Vagina (tissue), 2 donors: ENCODE measurements around the gene OXCT1.

Experiments
- POLR2AphosphoS5 ChIP-seq, 2 donors: sonication (generic); formaldehyde crosslinking; IDR thresholded peaks; one replicate each; pipeline ENCODE4 v1.9.0; 2017; ENCODE audit warnings: antibody characterized with exemption in 2 of 2, mild to moderate bottlenecking in 2 of 2, low read depth in 1 of 2; ENCODE audit not compliant: insufficient read depth in 1 of 2
- TF ChIP-seq, protein P1 (sequence below), 3 experiments: fragments of 450-650 bp in 2 of 3; fragments of 200-600 bp in 1 of 3; sonication (generic) in 1 of 3; IDR thresholded peaks; one replicate each; pipeline ENCODE4 v1.5.1; 2017 to 2019; ENCODE audit warnings: antibody characterized with exemption in 3 of 3, mild to moderate bottlenecking in 2 of 3, moderate library complexity in 2 of 3

DNA sequence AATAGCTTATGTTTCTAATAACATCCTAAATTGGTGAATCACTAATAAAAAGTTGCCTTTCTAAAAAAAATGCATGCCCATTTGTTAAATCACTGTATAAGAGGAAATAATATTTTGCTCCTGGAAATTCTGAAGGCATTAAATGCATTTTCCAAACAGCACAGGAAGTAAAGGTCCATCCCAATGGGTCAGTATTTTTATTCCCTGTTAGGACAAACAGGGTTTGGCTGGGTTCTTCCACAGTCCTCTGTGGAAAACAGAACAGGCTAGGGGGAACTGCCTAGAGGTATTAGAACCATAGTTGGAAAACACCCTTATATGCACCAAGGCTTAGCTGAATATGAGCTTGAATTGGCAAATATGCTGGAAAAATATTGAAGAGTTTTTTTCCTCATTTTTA, 85.2 kb downstream of the OXCT1 start:
- TF ChIP-seq, protein P1, sequence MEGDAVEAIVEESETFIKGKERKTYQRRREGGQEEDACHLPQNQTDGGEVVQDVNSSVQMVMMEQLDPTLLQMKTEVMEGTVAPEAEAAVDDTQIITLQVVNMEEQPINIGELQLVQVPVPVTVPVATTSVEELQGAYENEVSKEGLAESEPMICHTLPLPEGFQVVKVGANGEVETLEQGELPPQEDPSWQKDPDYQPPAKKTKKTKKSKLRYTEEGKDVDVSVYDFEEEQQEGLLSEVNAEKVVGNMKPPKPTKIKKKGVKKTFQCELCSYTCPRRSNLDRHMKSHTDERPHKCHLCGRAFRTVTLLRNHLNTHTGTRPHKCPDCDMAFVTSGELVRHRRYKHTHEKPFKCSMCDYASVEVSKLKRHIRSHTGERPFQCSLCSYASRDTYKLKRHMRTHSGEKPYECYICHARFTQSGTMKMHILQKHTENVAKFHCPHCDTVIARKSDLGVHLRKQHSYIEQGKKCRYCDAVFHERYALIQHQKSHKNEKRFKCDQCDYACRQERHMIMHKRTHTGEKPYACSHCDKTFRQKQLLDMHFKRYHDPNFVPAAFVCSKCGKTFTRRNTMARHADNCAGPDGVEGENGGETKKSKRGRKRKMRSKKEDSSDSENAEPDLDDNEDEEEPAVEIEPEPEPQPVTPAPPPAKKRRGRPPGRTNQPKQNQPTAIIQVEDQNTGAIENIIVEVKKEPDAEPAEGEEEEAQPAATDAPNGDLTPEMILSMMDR (IDR thresholded peaks at IDR 0.05), result no peak
- no peak for TF ChIP-seq POLR2AphosphoS5 (IDR thresholded peaks at IDR 0.05; ENCODE audit: insufficient read depth in 1 of 2, low read depth in 1 of 2)
